Tibial artery (tissue), 4 donors: ENCODE results near the gene KRTAP1-3.
A peak's percentile ranks its signal among the peaks of the same experiment; 100 is the strongest.
"Not testable (repeated sequence)": the region's sequence is repeated elsewhere in the genome, so short reads cannot be mapped to it uniquely, and the experiment has no call there.

Experiments
- DNase-seq, 2 donors: peaks; one replicate each; pipeline ENCODE4 v3.0.0-alpha.2; 2019
- H3K27ac ChIP-seq, 2 donors: fragments of 200-600 bp; sonication (generic) in 1 of 2; 1 replicate in 1 of 2; 2 replicates in 1 of 2; pipeline ENCODE4 v1.5.1; 2018 to 2019; ENCODE audit warnings: mild to moderate bottlenecking in 1 of 2
- H3K27me3 ChIP-seq, 2 donors: fragments of 200-600 bp; sonication (generic) in 1 of 2; one replicate each; pipeline versions ENCODE4 v1.5.1 to v1.6.0; 2016 to 2019
- H3K36me3 ChIP-seq, 3 donors: fragments of 200-600 bp; sonication (generic) in 2 of 3; one replicate each; pipeline ENCODE4 v1.5.1; 2016 to 2019; ENCODE audit warnings: mild to moderate bottlenecking in 2 of 3
- H3K4me1 ChIP-seq, 4 donors: fragments of 200-600 bp; sonication (generic) in 2 of 4; 1 replicate in 3 of 4; 2 replicates in 1 of 4; pipeline ENCODE4 v1.5.1; 2016 to 2019
- H3K4me3 ChIP-seq, 2 donors: fragments of 200-600 bp; sonication (generic) in 1 of 2; 1 replicate in 1 of 2; 2 replicates in 1 of 2; pipeline ENCODE4 v1.5.1; 2018 to 2019; ENCODE audit warnings: mild to moderate bottlenecking in 2 of 2
- H3K9me3 ChIP-seq, 3 donors: fragments of 200-600 bp; sonication (generic) in 1 of 3; one replicate each; pipeline ENCODE4 v1.5.1; 2016 to 2019
- intact Hi-C: fragments of 100-400 bp; cut with DNase I; formaldehyde crosslinking; loops from one replicate; pipeline ENCODE4 v1.15.0; 2023; ENCODE audit warnings: low total_unique reads
- TF ChIP-seq, protein P1 (sequence below), 2 experiments: fragments of 200-600 bp in 1 of 2; fragments of 450-650 bp in 1 of 2; IDR thresholded peaks; one replicate each; pipeline ENCODE4 v1.5.1; 2017 to 2019; ENCODE audit warnings: antibody characterized with exemption in 2 of 2, mild to moderate bottlenecking in 1 of 2, moderate library complexity in 1 of 2

The KRTAP1-3 gene

DNA sequence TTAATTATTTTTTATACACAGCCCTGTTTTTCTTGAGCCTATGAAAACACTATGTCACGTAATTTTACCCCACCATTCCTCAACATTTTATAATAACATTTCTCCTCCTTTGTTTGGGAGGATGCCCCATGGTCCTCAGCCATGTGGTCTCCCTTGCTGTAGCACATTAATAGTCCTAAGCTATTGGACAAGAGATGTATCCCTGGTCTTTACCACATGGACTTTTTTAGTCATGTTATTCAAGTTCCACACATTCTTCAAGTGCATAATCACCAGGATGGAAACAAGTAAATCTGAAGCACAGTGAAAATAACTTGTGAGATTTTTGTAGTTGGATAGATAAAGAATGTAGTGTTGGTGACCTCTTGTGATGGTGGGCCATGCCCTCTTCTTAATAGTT is 27.3 kb upstream of the KRTAP1-3 start:
- Histone ChIP-seq H3K27ac (peak overlapping the region; percentile 57 to 65), H3K27me3 (no peaks in the 10 kb centered on the region), H3K4me3 (no peak overlapping the region), H3K4me1 (peaks cover 0 to 34% (median 11%) of the 10 kb centered on the region in 4 donors), H3K9me3 (no peaks in the 10 kb centered on the region), H3K36me3 (no peaks in the 10 kb centered on the region)
- TF ChIP-seq, protein P1, sequence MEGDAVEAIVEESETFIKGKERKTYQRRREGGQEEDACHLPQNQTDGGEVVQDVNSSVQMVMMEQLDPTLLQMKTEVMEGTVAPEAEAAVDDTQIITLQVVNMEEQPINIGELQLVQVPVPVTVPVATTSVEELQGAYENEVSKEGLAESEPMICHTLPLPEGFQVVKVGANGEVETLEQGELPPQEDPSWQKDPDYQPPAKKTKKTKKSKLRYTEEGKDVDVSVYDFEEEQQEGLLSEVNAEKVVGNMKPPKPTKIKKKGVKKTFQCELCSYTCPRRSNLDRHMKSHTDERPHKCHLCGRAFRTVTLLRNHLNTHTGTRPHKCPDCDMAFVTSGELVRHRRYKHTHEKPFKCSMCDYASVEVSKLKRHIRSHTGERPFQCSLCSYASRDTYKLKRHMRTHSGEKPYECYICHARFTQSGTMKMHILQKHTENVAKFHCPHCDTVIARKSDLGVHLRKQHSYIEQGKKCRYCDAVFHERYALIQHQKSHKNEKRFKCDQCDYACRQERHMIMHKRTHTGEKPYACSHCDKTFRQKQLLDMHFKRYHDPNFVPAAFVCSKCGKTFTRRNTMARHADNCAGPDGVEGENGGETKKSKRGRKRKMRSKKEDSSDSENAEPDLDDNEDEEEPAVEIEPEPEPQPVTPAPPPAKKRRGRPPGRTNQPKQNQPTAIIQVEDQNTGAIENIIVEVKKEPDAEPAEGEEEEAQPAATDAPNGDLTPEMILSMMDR (IDR thresholded peaks at IDR 0.05): no peak
- intact Hi-C loops: no loop called here
- DNase-seq: no peak

DNA sequence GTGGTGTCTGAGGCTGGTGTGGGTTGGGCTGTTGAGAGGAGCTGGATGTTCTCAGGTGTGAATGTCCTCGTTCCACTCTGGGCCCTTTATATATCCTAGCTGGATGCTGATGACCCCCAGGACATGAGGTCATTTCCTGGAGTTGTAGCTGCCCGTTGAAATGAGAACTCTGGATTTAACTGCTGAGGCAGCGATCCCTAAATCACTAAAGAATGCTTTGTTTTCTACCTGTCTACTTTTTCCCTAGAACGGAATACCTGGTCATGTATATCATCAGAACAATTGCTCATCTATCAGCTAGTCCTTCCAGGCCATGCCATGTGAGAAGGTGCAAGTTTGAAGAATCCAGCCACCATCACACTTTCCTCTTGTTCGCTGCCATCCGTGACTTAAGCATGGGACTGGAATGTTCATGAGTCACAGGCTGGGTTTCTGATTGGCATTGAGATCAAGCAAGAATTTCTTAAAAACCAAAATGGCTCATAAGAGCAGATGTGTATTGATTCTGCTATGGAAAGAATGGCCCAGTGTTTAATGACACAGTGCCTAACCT is 25.5 kb upstream of the KRTAP1-3 start, which contains the start of gene KRTAP2-3:
KRTAP2-3 (minus strand) TSS at position 63 of the 553 bp plus-strand sequence. CDS start 64 bp downstream, outside the sequence.
- no peak for DNase-seq
- intact Hi-C loops: no loop called here
- no peaks in the 10 kb centered on the region for H3K9me3 ChIP-seq
- peaks cover 0 to 34% (median 11%) of the 10 kb centered on the region in 4 donors for H3K4me1 ChIP-seq
- H3K27ac ChIP-seq: peak within 1 kb of the TSS in 1 of 2 donors; percentile 57
- no peaks in the 10 kb centered on the region for H3K36me3 ChIP-seq
- TF ChIP-seq, protein P1 (IDR thresholded peaks at IDR 0.05): no peak
- no peaks in the 10 kb centered on the region for H3K27me3 ChIP-seq
- H3K4me3 ChIP-seq: no peak within 1 kb of the TSS

GRCh38 chr17:41059276-41060051 is 24.8 kb upstream of the KRTAP1-3 start:
- H3K27ac ChIP-seq, H3K9me3 ChIP-seq, DNase-seq, H3K27me3 ChIP-seq, H3K4me3 ChIP-seq, intact Hi-C loops, H3K36me3 ChIP-seq: not testable (repeated sequence)
- H3K4me1 ChIP-seq: peaks cover 0 to 34% (median 11%) of the 10 kb centered on the region in 4 donors

DNA sequence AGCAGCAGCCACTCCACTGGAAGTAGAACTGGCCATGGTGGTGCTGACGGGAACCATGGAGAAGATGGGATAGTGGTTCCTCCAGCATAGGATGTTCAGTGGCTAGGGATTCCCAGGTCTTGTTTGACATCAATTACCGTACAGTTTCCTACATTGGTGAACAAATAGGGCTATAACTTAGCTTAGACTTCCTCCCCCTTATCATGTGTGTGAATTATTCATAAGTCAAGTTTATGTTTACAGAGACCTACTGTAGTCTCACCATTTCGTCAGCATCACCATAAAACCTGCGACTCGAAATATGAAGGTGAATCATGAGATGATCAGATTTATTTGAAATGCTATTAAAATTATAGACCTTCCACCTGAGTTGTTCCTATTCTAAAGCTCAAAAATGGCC is 24.1 kb upstream of the KRTAP1-3 start:
- intact Hi-C loops: no loop called here
- no peaks in the 10 kb centered on the region for H3K36me3 ChIP-seq
- H3K27me3 ChIP-seq: no peaks in the 10 kb centered on the region
- H3K4me3 ChIP-seq: no peak overlapping the region
- no peak for DNase-seq
- TF ChIP-seq, protein P1 (IDR thresholded peaks at IDR 0.05): no peak
- peaks cover 0 to 34% (median 11%) of the 10 kb centered on the region in 4 donors for H3K4me1 ChIP-seq
- no peak overlapping the region for H3K27ac ChIP-seq
- no peaks in the 10 kb centered on the region for H3K9me3 ChIP-seq

DNA sequence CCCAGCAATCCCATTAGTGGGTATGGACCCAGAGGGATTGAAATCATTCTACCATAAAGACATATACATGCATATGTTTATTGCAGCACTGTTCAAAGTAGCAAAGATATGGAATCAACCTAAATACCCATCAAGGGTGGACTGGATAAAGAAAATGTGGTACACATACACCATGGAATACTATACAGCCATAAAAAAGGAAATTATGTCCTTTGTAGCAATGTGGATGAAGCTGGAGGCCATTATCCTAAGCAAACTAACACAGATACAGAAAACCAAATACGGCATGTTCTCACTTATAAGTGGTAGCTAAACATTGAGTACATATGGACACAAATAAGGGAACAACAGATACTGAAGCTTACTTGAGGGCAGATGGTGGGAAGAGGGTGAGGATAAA is 22.9 kb upstream of the KRTAP1-3 start:
- no peaks in the 10 kb centered on the region for H3K36me3 ChIP-seq
- intact Hi-C loops: no loop called here
- DNase-seq: no peak
- no peaks in the 10 kb centered on the region for H3K27me3 ChIP-seq
- TF ChIP-seq, protein P1 (IDR thresholded peaks at IDR 0.05): no peak
- no peaks in the 10 kb centered on the region for H3K9me3 ChIP-seq
- no peak overlapping the region for H3K4me3 ChIP-seq
- H3K4me1 ChIP-seq: peaks cover 0 to 25% (median 11%) of the 10 kb centered on the region in 4 donors
- no peak overlapping the region for H3K27ac ChIP-seq

GRCh38 chr17:41055130-41055529 is 20.5 kb upstream of the KRTAP1-3 start, which contains the start of gene KRTAP2-2:
Gene KRTAP2-2 (minus strand): TSS chr17:41055230. CDS start chr17:41055211, 19 bp downstream.
- H3K9me3 ChIP-seq: not testable (repeated sequence)

GRCh38 chr17:41054556-41054955 is 19.9 kb upstream of the KRTAP1-3 start:
- H3K4me1 ChIP-seq, H3K9me3 ChIP-seq, H3K36me3 ChIP-seq, H3K4me3 ChIP-seq, H3K27me3 ChIP-seq, DNase-seq, H3K27ac ChIP-seq, intact Hi-C loops: not testable (repeated sequence)

More at GRCh38 chr17:41055130-41055529, 20.5 kb upstream of the KRTAP1-3 start, which contains the start of gene KRTAP2-2:
- H3K4me3 ChIP-seq, H3K4me1 ChIP-seq, DNase-seq, H3K27ac ChIP-seq, H3K36me3 ChIP-seq, H3K27me3 ChIP-seq, intact Hi-C loops: not testable (repeated sequence)
